DOHH2 (cell line): Measurements from ENCODE around the gene EVA1C.

ENCODE experiments used
- CTCF ChIP-seq: fragments of 200-600 bp; sonication (generic); IDR thresholded peaks from one replicate; pipeline ENCODE4 v1.5.1; 2014; ENCODE audit warnings: antibody characterized with exemption, mild to moderate bottlenecking, low read depth, low read length; ENCODE audit not compliant: poor library complexity, severe bottlenecking
- EZH2phosphoT487 ChIP-seq: fragments of 200-600 bp; sonication (generic); IDR thresholded peaks from 2 replicates; pipeline ENCODE4 v1.6.1; 2017; ENCODE audit warnings: borderline replicate concordance, mild to moderate bottlenecking, antibody characterized with exemption, low read length, moderate library complexity, mixed read lengths

- TF ChIP-seq CTCF (no peak), EZH2phosphoT487 (no peak)
These were observed 117.2 kb downstream of the EVA1C start for GRCh38 chr21:32529679-32530078.
